8988T (cell line): Measurements from ENCODE around the gene FAM151B.
A peak's percentile ranks its signal among the peaks of the same experiment; 100 is the strongest.
"Not testable (repeated sequence)": the region's sequence is repeated elsewhere in the genome, so short reads cannot be mapped to it uniquely, and the experiment has no call there.

ENCODE experiments used
- DNase-seq: peaks from one replicate; pipeline ENCODE4 v3.0.0; 2011

The FAM151B gene, protein sequence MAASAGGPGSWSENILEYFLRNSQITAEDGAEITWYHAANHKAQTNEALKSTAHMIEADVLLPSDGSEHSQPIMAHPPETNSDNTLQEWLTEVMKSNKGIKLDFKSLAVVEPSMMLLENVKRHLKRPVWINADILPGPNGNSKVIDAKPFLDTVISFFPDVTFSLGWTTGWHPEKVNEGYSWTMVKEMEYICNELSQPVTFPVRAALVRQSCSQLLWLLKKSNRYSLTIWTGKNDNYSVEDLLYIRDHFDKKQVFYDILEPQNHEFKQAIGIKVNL

DNA sequence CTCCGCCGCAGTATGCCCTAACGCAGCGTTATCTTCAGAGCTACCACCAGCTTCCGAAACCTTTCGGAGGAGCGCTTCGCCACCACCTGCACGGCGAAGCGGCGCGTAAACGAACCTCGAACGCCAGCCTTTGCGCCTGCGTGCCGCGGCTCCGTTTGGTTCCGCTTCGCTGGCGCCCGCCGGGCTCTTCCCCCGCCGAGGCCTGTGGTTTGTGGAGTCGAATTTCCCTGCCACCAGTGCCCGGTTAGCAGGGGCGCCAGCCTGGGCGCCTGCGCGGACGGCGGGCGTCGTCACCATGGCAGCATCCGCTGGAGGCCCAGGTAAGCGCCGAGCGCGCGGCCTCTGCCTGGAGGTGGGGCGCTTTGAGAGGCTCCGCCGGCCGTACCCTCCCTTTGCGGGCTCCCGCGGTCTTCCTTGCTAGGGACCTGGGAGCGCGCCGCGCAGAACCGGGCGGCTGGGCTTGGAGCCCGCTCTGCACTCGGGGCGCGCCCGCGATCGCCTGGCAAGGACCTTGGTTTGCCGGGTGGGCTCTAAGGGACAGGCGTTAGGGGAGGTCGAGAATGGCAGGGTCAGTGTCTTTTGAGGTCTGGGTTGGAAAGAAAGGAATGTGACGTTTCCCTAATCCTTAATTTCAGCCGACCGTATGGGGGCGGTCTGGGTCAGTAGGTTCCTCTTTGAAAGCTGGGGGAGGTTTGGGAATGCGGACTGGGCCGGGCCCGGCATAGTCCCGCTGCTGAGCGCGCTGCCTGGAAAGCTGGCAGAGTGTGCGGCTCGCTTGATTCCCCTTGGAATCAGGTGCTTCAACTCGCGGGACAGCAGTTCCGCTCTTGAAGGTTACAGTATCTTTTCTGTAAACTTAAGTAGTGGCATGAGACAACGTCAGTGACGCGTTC is at the start of gene FAM151B:
FAM151B (plus strand) TSS at position 272 of the 893 bp plus-strand sequence; CDS start at position 296, 24 bp downstream.
- DNase-seq, result peak; percentile 71

- DNase-seq, result no peak
Observed at GRCh38 chr5:80438739-80439138, 49.2 kb upstream of the FAM151B start.

DNA sequence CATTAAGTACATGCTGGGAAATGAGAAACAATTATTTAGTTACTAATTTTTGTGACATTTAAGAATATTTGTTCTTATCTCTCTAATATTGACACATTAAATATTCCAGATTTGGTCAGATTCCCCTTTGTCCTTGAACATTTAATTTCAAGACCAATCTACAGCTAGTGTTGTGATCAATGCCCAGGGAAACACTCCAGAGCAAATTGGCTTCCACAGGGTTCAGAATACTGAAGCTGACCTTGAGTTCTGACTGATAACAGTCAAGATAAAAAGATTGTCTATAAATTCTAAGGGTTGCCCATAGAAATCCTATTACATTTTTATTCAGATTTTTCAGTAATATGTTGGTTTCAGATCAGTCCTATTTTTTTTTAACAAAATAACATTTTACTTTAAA is 48.7 kb upstream of the FAM151B start:
- DNase-seq, result no peak

DNA sequence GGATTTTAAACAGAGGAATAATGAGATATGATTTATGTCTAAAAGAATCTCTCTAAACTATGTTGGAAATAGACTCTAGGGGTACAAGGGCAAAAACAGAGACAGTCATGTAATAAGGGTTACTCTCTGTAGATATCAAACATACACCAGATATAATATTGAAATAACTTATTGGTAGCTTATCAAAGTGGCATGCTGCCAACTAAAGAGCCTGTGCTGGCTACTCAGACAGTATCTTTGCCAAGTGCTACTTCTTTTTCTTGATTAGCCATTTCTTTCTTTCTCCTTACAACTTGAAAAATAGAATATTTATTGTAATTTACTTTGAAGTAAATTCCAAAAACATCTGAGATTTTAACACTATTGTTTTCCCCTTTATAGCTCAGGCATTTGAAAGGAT is 45.2 kb upstream of the FAM151B start:
- no peak for DNase-seq

- no peak for DNase-seq
Observed at GRCh38 chr5:80453366-80453765, 34.5 kb upstream of the FAM151B start.

- no peak for DNase-seq
Observed at GRCh38 chr5:80463269-80463668, 24.6 kb upstream of the FAM151B start.

DNA sequence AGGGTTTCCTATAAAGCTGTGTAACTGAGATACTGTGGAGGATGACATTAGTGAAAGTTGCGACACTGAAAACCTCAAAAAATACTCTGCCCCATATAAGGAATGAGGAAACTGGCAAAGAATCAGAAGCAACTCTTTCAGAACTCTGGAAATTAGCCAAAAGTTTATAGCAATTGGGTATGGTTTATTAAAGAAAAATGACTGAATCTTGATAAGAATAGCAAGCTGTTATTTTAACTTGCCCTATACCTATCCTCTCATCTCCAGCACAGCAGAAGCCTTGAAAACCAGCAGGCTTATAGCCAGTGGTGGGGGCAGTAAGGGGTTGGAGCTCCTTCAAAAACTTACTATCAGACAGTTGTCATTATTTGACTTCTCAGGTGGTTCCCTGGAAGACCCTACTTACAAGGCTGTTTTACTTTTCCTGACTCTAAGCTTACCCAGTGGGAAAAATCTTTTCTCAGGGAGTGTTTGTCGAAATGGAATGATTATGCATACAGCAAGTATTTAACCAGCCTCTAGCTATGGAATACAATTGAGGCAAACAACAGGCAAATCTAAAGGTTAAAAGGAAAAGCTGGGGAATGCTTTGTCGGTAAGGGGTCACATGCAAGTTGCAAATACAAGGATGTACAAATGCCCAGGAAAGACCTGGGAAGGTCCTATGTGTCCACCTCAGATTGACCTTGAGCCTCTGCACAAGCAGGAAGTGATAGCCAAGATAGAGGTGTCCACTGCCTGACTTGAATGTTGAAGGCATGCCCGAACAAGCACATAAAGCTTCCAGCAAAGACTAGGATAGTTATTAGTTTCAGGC is 21.0 kb upstream of the FAM151B start:
- DNase-seq, result no peak

DNA sequence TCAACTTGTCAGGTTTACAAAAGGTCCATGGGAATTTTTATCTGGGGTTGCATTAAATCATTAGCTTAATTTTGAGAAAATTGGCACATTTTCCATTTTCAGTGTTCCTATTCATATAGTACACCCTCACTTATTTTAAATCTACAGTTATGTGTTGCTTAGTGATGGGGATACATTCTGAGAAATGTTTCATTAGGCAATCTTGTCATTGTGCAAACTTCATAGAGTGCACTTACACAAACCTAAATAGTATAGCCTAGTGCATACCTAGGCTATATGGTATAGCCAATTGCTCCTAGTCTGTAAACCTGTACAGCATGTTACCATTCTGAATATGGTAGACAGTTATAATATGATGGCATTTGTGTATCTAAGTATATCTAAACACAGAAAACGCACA is 19.8 kb upstream of the FAM151B start:
- no peak for DNase-seq

- not testable (repeated sequence) for DNase-seq
Observed at GRCh38 chr5:80470631-80471030, 17.3 kb upstream of the FAM151B start.

GRCh38 chr5:80474929-80475328 is 13.0 kb upstream of the FAM151B start:
- no peak for DNase-seq

DNA sequence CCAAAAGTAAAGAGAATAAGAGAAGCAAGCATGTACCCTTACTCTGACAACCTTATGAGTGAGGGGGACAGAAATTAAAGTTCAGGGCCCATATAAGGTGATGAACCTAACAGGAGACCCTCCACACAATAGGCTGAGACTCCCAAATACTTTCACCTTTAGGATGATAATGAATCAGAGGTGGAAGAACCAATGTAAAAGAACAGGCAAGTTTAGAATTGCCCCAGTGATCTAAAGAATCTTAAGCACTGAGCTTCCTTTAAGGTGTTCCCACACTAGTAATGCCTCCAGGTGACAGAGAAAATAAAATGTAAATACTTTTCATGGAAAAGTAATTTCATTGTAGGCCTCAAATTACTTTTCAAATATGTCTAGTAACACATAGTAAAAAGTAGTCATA is 8.2 kb upstream of the FAM151B start:
- DNase-seq, result no peak

DNA sequence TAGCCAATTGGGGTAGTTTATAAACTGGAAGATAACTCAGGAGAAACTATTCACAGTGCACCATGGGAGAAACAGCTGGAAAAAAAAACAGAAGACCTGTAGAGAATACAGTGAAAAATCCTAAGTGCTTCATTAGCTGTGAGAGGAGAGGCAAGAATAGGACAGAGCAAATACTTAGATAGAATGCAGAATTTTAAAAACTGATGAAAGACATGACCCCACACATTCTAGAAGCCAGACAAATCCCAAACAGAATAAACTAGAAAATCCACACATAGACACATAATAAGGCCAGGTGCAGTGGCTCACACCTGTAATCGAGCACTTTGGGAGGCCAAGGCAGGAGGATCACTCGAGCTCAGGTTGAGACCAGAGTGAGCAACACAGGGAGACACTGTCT is 7.5 kb upstream of the FAM151B start:
- DNase-seq, result no peak

- DNase-seq, result no peak
Observed at GRCh38 chr5:80481019-80481893, 6.6 kb upstream of the FAM151B start.

GRCh38 chr5:80482578-80482977 is 5.3 kb upstream of the FAM151B start:
- DNase-seq, result no peak

DNA sequence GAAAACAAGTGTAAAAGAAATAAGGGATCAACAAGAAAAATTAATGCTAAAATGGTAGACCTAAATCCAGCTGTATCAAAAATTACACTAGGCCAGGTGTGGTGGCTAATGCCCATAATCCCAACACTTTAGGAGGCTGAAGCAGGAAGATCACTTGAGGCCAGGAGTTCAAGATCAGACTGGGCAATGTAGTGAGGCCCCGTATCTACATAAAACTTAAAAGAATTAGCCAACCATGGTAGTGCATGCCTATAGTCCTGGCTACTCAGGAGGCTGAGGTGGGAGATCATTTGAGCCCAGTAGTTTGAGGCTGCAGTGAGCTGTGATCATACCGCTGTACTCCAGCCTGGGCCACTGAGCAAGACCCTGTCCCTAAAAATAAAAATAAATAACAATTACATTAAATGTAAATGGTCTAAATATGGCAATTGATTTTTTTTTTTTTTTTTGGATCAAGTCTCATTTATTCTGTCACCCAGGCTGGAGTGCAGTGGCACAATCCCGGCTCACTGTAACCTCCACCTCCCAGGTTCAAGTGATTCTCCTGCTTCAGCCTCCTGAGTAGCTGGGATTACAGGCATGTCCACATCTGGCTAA is 4.2 kb upstream of the FAM151B start:
- DNase-seq, result no peak

- DNase-seq, result no peak
Observed at GRCh38 chr5:80487444-80487828, 464 bp upstream of the FAM151B start.

DNA sequence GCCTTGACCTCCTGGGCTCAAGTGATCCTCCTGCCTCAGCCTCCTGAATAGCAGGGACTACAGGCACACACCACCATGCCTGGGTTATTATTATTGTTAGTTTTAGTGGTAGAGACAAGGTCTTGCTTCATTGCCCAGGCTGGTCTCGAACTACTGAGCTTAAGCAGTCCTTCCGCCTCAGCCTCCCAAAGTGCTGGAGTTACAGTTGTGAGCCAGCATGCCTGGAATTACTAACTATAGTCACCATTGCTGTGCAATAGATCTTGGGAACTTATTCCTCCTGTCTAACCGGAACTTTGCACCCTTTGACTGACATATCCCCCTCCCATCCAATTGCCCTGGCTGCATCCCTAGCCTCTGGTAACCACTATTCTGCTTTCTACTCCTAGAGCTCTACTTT is 3.4 kb downstream of the FAM151B start:
- DNase-seq, result no peak

- DNase-seq, result no peak
Observed at GRCh38 chr5:80492741-80493140, 4.8 kb downstream of the FAM151B start.

- DNase-seq, result not testable (repeated sequence)
Observed at GRCh38 chr5:80493443-80493842, 5.5 kb downstream of the FAM151B start.

- DNase-seq, result no peak
Observed at GRCh38 chr5:80495891-80496290, 8.0 kb downstream of the FAM151B start.

DNA sequence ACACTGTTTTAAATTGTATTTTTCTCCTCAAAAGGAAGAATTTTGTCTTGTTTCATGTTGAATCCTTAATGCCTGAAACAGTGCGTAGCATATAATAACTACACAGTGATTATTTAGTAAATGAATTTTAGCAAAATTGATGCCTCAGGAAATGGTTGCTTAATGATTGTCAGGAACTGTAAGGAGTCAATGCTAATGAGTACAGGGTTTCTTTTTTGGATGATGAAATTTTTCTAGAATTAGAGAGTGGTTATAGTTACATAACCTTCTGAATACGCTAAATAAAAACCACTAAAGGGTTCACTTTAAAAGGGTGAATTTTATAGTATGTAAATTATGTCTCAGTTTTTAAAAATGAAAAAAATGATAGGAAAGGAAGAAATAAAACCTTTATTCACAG is 14.9 kb downstream of the FAM151B start:
- DNase-seq, result no peak

- no peak for DNase-seq
Observed at GRCh38 chr5:80503641-80504040, 15.7 kb downstream of the FAM151B start.
